ENCODE data around the gene CCDC89.
"Not testable (repeated sequence)": the region's sequence is repeated elsewhere in the genome, so short reads cannot be mapped to it uniquely, and the experiment has no call there.

Gene CCDC89

GRCh38 chr11:85694385-85694980, 8.5 kb upstream of the CCDC89 start:
- DNase-seq (ENCODE audit: low spot score): peak; percentile 63

- no peak for DNase-seq (ENCODE audit: low spot score)
Measured at GRCh38 chr11:85685125-85685819, 723 bp downstream of the CCDC89 start.

DNA sequence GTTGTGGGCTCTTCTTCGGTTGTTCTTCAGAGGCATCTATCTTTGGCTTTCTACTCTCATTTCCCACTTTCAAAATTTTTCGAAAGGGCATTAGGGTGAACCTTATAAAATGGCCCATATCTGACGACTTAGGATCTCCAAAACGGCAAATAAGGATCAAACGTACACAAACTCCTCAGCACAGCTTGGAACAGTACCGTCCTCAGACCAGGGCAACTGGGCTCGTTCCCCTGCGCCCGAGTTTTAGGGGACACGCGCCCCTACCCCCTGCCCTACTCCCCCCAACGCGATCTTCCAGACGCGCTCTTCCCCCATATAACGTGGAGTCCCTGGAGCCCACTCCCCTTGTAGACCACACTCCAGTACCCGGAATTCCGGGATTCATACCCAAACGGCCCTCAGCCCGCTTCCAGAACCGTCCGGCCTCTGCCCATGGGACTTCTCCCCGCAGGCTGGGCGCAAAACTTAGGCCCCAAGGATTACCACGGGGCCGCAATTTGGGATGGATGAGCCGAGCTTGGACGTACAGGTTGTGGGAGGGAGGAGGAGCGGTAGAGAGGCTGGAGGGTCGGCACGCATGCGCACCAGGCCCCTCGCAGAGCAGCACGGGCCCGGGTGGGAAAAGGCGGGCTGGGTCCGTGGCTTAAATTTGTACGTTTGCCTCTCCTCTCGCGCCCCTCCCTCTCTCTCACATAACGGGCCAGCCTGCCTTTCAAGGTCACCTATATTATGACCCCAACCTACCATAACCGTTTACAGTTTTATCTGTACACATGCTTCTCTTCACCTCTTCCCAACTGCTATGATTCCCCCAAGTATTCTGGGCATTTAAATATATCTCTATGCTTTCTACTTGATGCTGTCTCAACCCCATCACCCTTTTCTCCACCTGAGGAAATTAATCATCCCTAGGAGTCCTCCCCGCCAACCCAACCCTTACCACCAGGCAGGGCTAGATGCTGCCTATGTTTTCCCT, 3.4 kb downstream of the CCDC89 start:
- peak; percentile 74 for DNase-seq (ENCODE audit: low spot score)

DNA sequence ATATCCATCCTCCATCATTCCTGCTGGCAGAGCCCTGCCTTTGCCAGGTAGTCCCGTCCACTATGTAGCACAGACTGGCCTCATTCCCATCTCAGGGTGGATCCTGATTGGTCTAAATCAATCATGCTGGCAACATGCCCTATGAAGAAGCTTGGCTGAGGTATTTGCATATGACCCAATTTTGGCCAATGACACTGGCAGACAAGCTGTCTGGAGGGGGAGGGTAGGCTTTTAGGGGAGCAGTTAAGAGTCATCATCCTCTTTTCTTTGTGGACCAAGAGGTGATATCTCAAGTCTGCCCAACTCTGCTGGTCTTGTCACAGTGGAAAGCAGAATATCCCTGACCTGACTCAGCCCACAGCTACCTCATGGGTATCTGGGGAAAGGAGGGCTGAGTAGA, 5.1 kb downstream of the CCDC89 start:
- peak; percentile 97 for DNase-seq (ENCODE audit: low spot score)

GRCh38 chr11:85679576-85679975, 6.4 kb downstream of the CCDC89 start:
- DNase-seq (ENCODE audit: low spot score): peak; percentile 92

- no peak for DNase-seq (ENCODE audit: low spot score)
Measured at GRCh38 chr11:85673393-85673792, 12.6 kb downstream of the CCDC89 start.

- DNase-seq (ENCODE audit: low spot score): no peak
Measured at GRCh38 chr11:85672105-85672902, 13.7 kb downstream of the CCDC89 start.

- DNase-seq (ENCODE audit: low spot score): not testable (repeated sequence)
Measured at GRCh38 chr11:85670949-85671663, 14.9 kb downstream of the CCDC89 start.

DNA sequence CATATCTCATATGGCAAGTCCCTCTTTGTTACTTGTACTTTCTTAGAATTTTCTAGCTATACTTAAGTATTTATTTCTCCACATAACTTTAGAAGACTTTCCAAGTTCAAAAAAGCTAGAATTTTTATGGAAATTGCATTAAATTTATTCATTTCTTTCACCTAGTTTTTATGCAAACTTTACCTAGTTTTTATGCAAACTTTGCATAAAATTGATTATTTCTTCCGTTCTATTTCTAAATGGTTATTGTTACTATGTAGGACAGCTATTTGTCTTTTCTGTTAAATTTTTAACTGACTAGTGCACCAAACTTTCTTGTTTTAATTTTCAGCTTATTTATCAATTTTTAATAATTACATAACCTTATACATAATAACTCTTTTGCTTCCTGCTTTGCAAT, 17.8 kb downstream of the CCDC89 start:
- DNase-seq (ENCODE audit: low spot score): no peak

GRCh38 chr11:85666687-85667086, 19.3 kb downstream of the CCDC89 start:
- no peak for DNase-seq (ENCODE audit: low spot score)

DNA sequence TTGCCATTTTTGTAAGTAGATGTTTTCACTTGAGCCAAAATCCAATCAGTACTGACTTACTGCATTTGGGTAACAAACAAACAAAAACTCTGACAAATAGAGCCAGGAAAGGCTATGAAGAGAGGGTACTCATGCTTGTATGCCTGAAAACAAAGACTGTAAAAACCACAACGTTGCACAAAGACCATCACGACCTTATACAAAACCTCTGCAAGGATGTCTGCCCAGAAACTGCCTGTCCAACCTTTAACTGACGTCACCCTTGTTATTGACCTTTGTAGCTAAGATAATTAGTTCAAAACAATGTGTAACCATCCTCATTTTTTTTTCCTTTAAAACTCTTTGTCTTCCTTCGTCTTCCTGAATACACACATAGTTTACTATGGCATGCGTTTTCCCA, 20.3 kb downstream of the CCDC89 start:
- no peak for DNase-seq (ENCODE audit: low spot score)

DNA sequence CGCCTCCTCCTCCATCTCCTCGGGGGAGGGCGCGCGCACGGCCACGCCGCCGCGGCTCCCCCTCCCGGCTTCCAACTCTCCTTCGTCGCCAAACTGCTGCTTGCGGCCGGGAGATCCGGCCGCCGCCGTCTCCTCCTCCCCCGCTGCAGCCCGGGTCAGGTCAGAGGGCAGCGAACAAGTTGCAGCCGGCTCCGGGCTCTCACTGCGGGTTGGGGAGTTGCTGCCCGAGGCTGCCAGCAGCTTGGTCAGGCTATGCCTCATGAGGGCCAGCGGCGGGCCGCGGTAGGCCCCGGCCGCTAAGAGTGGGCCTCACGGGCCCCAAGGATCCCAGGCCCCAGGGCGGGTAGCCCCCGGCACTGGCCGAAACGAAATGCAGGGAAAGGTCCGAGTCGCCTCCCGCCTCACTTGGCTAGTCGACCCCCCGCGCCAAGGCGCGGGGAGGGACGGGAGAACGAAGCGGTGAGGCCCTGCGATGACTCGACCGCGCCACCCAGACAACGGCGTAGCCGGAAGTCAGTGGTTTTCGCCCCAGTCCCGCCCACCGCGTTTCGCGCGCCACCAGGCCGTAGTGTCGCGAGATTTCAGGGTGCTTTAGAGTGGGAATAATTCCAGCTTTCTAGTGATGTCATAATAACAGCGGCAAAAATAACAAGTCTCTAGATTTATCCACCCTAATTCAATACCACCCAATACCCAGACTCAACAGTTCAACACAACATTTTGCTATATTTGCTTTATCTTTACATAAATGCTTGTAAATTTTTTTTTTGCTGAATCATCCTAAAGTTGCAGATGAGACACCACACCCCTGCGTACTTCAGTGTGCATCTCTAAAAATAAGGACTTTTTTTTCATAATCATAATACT, 21.1 kb downstream of the CCDC89 start, which contains the start of gene CREBZF:
Gene CREBZF (minus strand): TSS at position 515 of the 867 bp plus-strand sequence. CDS start 254 bp downstream, at position 261.
- peak; percentile 94 for DNase-seq (ENCODE audit: low spot score)

- DNase-seq (ENCODE audit: low spot score): peak; percentile 73
Measured at GRCh38 chr11:85663753-85664614, 22.0 kb downstream of the CCDC89 start.

DNA sequence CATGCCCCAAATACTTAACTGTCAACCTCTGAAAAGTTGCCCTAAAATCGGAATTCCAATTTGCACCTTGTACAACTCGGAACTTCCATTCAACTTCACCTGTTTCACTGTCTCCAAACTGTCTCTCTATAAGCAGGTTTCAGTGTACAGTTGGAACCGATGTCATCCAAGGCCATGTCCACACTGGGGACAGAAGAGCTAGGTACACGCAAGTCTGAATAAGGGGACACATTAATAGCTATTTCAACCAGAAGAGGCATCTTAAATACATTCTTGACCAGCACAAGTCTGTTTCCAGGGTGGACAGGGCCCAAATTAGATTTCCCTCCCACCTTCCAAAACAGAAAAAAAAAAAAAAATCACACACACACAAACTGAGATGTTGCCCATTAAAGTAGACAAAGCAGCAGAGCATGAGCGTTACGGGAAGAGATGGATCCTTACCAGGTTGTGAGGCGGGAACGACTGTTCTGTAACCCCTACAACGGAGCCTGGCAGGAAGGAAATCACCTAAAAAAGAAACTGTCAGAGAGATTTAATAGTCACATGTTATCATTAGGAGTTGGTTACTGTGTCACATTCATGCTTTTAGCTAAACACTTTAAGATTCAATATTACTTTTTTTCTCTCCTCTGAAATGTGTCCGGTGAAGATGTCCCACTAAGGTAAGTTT, 22.8 kb downstream of the CCDC89 start:
- no peak for DNase-seq (ENCODE audit: low spot score)

DNA sequence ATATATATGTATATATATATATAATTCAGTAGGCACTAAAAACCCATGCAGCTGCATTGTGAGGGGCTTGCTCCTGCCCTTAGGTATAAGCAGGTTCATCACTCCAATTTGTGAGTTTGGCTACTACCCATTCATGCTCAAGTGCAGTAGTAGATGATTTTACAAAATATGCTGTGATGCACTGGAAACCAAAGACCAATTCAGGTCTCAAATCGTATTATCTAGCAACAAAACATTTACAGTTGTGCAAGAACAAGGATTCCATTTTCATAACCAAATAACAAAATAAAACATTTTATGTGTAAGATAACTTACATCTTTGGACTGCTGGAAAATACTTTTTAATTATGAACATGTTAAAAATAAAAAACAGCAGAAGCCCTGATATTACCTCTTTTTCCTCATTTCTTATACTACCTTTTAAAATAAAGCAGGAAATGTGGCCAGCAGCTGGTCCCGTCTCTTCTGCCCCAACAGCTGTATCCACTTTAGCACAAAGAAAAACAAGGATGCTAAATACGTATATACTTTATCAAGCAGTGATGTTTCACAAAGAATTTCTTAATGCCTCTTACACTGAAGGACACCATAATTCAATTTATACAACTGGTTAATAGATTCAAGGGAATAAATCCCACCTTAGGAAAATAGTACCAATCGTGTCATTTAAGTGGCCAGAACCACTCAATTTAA, 23.9 kb downstream of the CCDC89 start:
- no peak for DNase-seq (ENCODE audit: low spot score)

GRCh38 chr11:85658180-85658579, 27.8 kb downstream of the CCDC89 start:
- DNase-seq (ENCODE audit: low spot score): no peak

- no peak for DNase-seq (ENCODE audit: low spot score)
Measured at GRCh38 chr11:85656777-85657176, 29.2 kb downstream of the CCDC89 start.

DNA sequence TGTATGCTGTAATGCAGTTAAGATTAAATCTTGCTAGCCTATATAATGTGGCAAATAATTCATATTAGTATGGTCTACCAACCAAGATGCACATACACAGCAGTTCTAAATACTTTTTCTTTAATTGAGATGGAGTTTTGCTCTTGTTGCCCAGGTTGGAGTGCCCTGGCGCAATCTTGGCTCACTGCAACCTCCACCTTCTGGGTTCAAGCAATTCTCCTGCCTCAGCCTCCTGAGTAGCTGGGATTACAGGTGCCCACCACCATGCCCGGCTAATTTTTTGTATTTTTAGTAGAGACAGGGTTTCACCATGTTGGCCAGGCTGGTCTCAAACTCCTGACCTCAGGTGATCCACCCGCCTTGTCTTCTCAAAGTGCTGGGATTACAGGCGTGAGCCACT, 31.7 kb downstream of the CCDC89 start:
- DNase-seq (ENCODE audit: low spot score): not testable (repeated sequence)

Data from cerebellar cortex (tissue), 1 donor.